HG02571 (cell line): ENCODE data around the gene LRRC75A.
"Not testable (repeated sequence)": the region's sequence is repeated elsewhere in the genome, so short reads cannot be mapped to it uniquely, and the experiment has no call there.

Experiments
- ATAC-seq: cut with Tn5 transposase; IDR thresholded peaks from one replicate; pipeline ENCODE4 v1.9.1; 2021; ENCODE audit warnings: mild to moderate bottlenecking, moderate library complexity; ENCODE audit not compliant: unreplicated experiment

The LRRC75A gene

GRCh38 chr17:16455997-16456741 is 35.8 kb downstream of the LRRC75A start:
- ATAC-seq, result no peak

- no peak for ATAC-seq
These were observed 38.5 kb downstream of the LRRC75A start for GRCh38 chr17:16453493-16453851.

GRCh38 chr17:16452268-16452667 is 39.7 kb downstream of the LRRC75A start:
- not testable (repeated sequence) for ATAC-seq

- no peak for ATAC-seq
These were observed 42.0 kb downstream of the LRRC75A start for GRCh38 chr17:16450028-16450427.

- ATAC-seq, result no peak
These were observed 42.8 kb downstream of the LRRC75A start for GRCh38 chr17:16449121-16449570.

GRCh38 chr17:16448490-16448889 is 43.5 kb downstream of the LRRC75A start:
- no peak for ATAC-seq

- no peak for ATAC-seq
These were observed 44.3 kb downstream of the LRRC75A start for GRCh38 chr17:16447676-16448075.

- no peak for ATAC-seq
These were observed 45.5 kb downstream of the LRRC75A start for GRCh38 chr17:16446338-16446983.

- ATAC-seq, result no peak
These were observed 47.6 kb downstream of the LRRC75A start for GRCh38 chr17:16444258-16444886.

GRCh38 chr17:16443511-16444257 is 48.3 kb downstream of the LRRC75A start:
- no peak for ATAC-seq

GRCh38 chr17:16442594-16443510 is 49.1 kb downstream of the LRRC75A start:
- ATAC-seq, result no peak

GRCh38 chr17:16442141-16442540 is 49.9 kb downstream of the LRRC75A start:
- ATAC-seq, result no peak

- ATAC-seq, result no peak
These were observed 50.9 kb downstream of the LRRC75A start for GRCh38 chr17:16440901-16441629.

GRCh38 chr17:16440354-16440753 is 51.6 kb downstream of the LRRC75A start:
- not testable (repeated sequence) for ATAC-seq

- ATAC-seq, result no peak
These were observed 52.1 kb downstream of the LRRC75A start for GRCh38 chr17:16439811-16440351.

GRCh38 chr17:16439303-16439791 is 52.6 kb downstream of the LRRC75A start:
- ATAC-seq, result no peak

GRCh38 chr17:16438557-16439302 is 53.3 kb downstream of the LRRC75A start:
- peak; percentile 77 for ATAC-seq

GRCh38 chr17:16438173-16438556 is 53.8 kb downstream of the LRRC75A start:
- no peak for ATAC-seq
